Psoas muscle (tissue), 8 donors: Measurements from ENCODE around the gene LTB. TPM values are rescaled to one million over a fixed set of nuclear protein-coding genes. Genes with fewer than 3 reads are reported as not detected.

Source experiments
- ATAC-seq, 4 donors: fragments of 200-7000 bp; cut with Tn5 transposase; one replicate each; pipeline ENCODE4 v1.9.1; 2020; ENCODE audit warnings: moderate library complexity in 3 of 4, mild to moderate bottlenecking in 2 of 4
- DNase-seq, 2 donors: peaks; one replicate each; pipeline ENCODE4 v3.0.0-alpha.2; 2020
- H3K27ac ChIP-seq: fragments of 200-600 bp; one replicate; pipeline ENCODE4 v1.8.0; 2022
- H3K27me3 ChIP-seq, 3 donors: fragments of 200-600 bp in 1 of 3; one replicate each; pipeline versions ENCODE4 v1.6.1 to v1.8.0; 2013 to 2022; ENCODE audit warnings: low read length in 2 of 3, mild to moderate bottlenecking in 2 of 3, moderate library complexity in 1 of 3; ENCODE audit not compliant: insufficient read depth in 3 of 3
- H3K36me3 ChIP-seq, 2 donors: fragments of 200-600 bp in 1 of 2; one replicate each; pipeline versions ENCODE4 v1.6.1 to v1.8.0; 2013 to 2022; ENCODE audit warnings: low read depth in 1 of 2, mild to moderate bottlenecking in 1 of 2, moderate library complexity in 1 of 2; ENCODE audit not compliant: insufficient read depth in 1 of 2
- H3K4me1 ChIP-seq: fragments of 200-600 bp; one replicate; pipeline ENCODE4 v1.8.0; 2022
- H3K4me3 ChIP-seq: fragments of 200-600 bp; one replicate; pipeline ENCODE4 v1.8.0; 2022; ENCODE audit warnings: mild to moderate bottlenecking
- H3K9me3 ChIP-seq: fragments of 200-600 bp; one replicate; pipeline ENCODE4 v1.8.0; 2022
- WGBS, 3 donors: extraction: QIAGEN DNeasy Blood & Tissue Kit; methylation state at CpG; one replicate each; pipeline versions ENCODE4 v1.1.6 to v1.1.7; 2013; 5-methylcytosine and 5-hydroxymethylcytosine counted together
- intact Hi-C, 2 donors: fragments of 100-400 bp; cut with DNase I; formaldehyde crosslinking; loops; one replicate each; pipeline versions ENCODE4 v1.11.0 to v1.14.2; 2022
- polyA plus RNA-seq, 3 donors: library from polyadenylated mRNA; stranded (reverse); fragments of 200-250 nt; gene quantifications; one replicate each; pipeline ENCODE4 v1.2.3, GENCODE V29; 2013
- total RNA-seq, 4 donors: library from RNA; stranded (reverse); fragmentation: NEBNext Ultra II Directional in 2 of 4; extraction: Animal tissue kit (Norgen Biotek cat#: 25700) in 2 of 4; gene quantifications; one replicate each; pipeline versions ENCODE4 v1.2.1 to v1.2.4, GENCODE V29; 2021 to 2023
- TF ChIP-seq, protein P1 (sequence below): fragments of 200-600 bp; IDR thresholded peaks from one replicate; pipeline ENCODE4 v1.8.0; 2022; ENCODE audit warnings: antibody characterized with exemption
- donor health status: healthy with polysubstance abuse.
- donor health status: DM: no; HTN: no; CAD: no; lungs with moderate emphysema.
- donor health status: Bipolar disorder and iron deficiency.
- donor health status: healthy.
- donor health status: DM: yes; HTN: yes; CAD: no.
- donor health status: DM: no; HTN: no; CAD: no.
- donor health status: DM: no; HTN: no; CAD: no.
- donor health status: DM: yes; HTN: yes; CAD: no.

The LTB gene
- total and polyA plus RNA-seq, 7 donors = 0.08 to 1.0 (median 0.71) TPM

DNA sequence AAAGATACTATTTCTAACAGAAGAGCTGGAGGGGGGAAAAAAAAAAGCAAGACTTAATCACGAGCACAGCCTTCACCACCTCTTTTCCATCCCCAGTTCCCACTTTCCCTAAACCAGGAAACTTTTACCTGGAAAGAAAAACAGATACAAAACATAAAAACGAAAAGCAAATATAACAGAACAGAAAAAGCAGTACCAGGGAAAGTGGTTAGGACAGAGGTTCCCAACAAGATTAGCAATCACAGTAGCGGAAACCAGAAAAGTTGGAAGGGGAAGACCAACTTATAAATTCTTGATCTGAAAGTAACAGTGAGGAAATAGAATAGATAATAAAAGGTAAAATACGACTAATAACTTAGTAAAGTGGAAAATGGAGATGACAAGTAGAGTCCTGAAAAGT, 41.6 kb downstream of the LTB start:
- ATAC-seq (no peak), DNase-seq (no peak)
- intact Hi-C loops = loop anchor here (5.0 to 10.0 kb wide), 4 partner anchors 43 to 424 kb away; partner anchors contain the start of genes EHMT2 (in 1 of the 2) and MICB (in 1 of the 2)
- no peaks in the 10 kb centered on the region for H3K9me3 ChIP-seq
- peaks cover 26 to 48% of the 10 kb centered on the region in 2 donors for H3K36me3 ChIP-seq
- H3K27ac ChIP-seq = peak overlapping the region; percentile 92
- no peaks in the 10 kb centered on the region for H3K27me3 ChIP-seq
- 15 to 19% (median 16%) methylated on average over 4 of the region's 4 CpGs for WGBS, 3 donors
- H3K4me3 ChIP-seq = peak overlapping the region; percentile 88
- H3K4me1 ChIP-seq = peaks cover 29% of the 10 kb centered on the region
- TF ChIP-seq, protein P1, sequence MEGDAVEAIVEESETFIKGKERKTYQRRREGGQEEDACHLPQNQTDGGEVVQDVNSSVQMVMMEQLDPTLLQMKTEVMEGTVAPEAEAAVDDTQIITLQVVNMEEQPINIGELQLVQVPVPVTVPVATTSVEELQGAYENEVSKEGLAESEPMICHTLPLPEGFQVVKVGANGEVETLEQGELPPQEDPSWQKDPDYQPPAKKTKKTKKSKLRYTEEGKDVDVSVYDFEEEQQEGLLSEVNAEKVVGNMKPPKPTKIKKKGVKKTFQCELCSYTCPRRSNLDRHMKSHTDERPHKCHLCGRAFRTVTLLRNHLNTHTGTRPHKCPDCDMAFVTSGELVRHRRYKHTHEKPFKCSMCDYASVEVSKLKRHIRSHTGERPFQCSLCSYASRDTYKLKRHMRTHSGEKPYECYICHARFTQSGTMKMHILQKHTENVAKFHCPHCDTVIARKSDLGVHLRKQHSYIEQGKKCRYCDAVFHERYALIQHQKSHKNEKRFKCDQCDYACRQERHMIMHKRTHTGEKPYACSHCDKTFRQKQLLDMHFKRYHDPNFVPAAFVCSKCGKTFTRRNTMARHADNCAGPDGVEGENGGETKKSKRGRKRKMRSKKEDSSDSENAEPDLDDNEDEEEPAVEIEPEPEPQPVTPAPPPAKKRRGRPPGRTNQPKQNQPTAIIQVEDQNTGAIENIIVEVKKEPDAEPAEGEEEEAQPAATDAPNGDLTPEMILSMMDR = no peak

DNA sequence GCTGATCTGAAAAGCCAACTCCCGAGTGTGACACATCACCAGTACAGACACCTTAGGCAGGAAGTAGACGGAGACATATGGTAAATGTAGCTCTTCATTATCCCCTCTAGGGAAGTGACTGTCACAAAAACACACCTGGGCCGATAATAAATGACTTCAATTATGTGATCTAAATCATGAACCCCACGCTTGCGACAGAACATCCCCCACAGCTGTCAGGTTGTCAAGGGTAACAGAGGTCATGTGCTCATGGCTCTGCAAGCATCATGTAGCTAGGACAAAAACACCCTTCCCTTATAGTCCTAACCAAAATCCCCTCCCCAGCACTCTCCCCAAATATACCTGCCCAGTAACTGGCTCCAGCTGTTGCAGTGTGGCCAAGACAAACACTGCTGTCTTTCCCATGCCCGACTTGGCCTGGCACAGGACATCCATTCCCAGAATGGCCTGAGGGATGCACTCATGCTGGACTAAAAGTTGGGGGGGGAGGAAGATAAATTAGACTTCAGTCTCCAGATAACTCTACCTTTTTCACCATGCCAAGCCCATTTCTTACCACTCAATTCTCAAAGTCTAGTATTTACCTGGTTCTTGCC, 43.3 kb downstream of the LTB start:
- H3K27me3 ChIP-seq = no peaks in the 10 kb centered on the region
- intact Hi-C loops = no loop called here
- TF ChIP-seq, protein P1 = no peak
- no peaks in the 10 kb centered on the region for H3K9me3 ChIP-seq
- WGBS, 3 donors = 45 to 57% (median 46%) methylated on average over 6 of the region's 6 CpGs
- peaks cover 29% of the 10 kb centered on the region for H3K4me1 ChIP-seq
- peak overlapping the region; percentile 88 for H3K4me3 ChIP-seq
- ATAC-seq (no peak), DNase-seq (no peak)
- H3K36me3 ChIP-seq = peaks cover 33 to 65% of the 10 kb centered on the region in 2 donors
- peak overlapping the region; percentile 34 for H3K27ac ChIP-seq

DNA sequence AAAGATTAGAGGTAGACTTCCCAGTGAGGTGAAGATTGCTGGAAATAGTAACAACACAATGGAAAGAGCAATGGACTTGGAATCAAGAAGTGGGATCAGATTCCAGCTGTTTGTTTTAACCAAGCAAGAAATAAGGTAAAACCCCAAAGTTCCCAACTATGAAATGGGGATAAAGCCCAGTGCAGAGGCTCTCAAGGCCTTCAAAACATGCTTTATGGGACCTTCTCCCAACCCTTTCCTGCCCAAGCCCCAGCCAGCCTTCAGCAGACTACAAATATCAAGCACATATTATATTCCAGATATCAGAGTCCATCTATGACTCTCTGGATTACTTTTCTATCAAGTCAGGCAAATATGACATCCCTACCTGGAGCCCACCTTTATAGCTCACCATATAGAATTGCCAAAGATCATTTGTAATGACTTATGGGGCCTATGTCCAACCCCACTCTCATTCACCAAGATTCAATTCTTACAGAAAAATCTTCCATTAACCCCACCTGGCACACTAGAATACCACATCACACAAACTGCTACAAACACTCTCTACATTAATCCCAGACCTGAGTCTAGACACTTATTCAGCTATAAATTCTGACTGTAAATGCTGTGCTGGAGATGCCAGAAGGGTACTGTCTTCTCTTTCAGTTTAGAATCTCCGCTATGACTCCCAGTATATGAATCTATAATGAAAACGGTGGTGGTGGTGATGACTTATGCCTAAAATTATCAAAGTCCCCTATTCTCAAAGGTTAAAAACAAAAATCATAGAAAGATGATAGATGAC, 46.5 kb downstream of the LTB start:
- Histone ChIP-seq H3K4me1 (peaks cover 20% of the 10 kb centered on the region), H3K4me3 (no peak overlapping the region), H3K9me3 (no peaks in the 10 kb centered on the region), H3K27ac (no peak overlapping the region), H3K27me3 (no peaks in the 10 kb centered on the region), H3K36me3 (peaks cover 42 to 97% of the 10 kb centered on the region in 2 donors)
- ATAC-seq (no peak), DNase-seq (no peak)
- intact Hi-C loops = no loop called here
- TF ChIP-seq, protein P1 = no peak
- WGBS, 3 donors = 32 to 38% (median 37%) methylated on average over 2 of the region's 2 CpGs

DNA sequence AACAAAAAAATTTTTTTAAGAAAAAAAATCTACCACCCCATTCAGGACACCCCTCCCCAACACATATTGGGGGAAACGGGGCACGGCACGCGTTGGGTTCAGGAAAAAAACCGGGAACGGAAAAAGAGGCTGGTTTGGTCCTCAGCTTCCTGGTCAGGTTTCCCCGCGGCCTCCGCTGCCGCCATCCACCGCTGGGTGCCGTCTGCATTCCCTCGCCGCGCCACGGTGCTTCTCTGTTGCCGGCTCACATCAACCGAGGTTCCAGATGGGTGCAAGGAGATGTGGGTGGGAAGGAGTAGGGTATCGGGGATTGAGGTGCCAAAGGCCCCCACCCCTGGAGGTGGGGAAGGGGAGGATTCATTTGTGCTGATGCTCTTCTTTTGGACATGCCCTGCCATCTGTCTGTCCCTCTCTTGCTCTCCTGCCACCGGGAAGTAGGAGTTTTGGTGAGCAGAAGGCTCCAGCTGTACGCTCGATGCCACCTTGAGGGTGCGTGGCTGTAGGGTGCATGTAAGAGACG, 47.6 kb downstream of the LTB start:
- H3K4me3 ChIP-seq = no peak overlapping the region
- DNase-seq (no peak), ATAC-seq (no peak)
- peaks cover 9% of the 10 kb centered on the region for H3K4me1 ChIP-seq
- intact Hi-C loops = no loop called here
- H3K36me3 ChIP-seq = peaks cover 35 to 100% of the 10 kb centered on the region in 2 donors
- no peaks in the 10 kb centered on the region for H3K9me3 ChIP-seq
- WGBS, 3 donors = 87 to 92% (median 88%) methylated on average over 24 of the region's 24 CpGs
- H3K27me3 ChIP-seq = no peaks in the 10 kb centered on the region
- TF ChIP-seq, protein P1 = no peak
- no peak overlapping the region for H3K27ac ChIP-seq
